Nephron progenitor cell (in vitro differentiated cells): ENCODE measurements around the gene KRTAP2-4.
"Not testable (repeated sequence)": the region's sequence is repeated elsewhere in the genome, so short reads cannot be mapped to it uniquely, and the experiment has no call there.

Experiments used
- DNase-seq: peaks from one replicate; pipeline ENCODE4 v3.0.0; 2021
- H3K27ac Mint-ChIP-seq: 2 replicates; pipeline ENCODE4 v1.8.0; 2021; ENCODE audit warnings: mild to moderate bottlenecking, moderate library complexity, mixed read lengths
- H3K27me3 Mint-ChIP-seq: 2 replicates; pipeline ENCODE4 v1.8.0; 2021; ENCODE audit warnings: mild to moderate bottlenecking, low read depth, mixed read lengths; ENCODE audit not compliant: poor library complexity
- H3K36me3 Mint-ChIP-seq: 2 replicates; pipeline ENCODE4 v1.8.0; 2021; ENCODE audit warnings: low read depth, mixed read lengths
- H3K4me1 Mint-ChIP-seq: 2 replicates; pipeline ENCODE4 v1.8.0; 2021; ENCODE audit warnings: mixed read lengths
- H3K4me3 Mint-ChIP-seq: 2 replicates; pipeline ENCODE4 v1.8.0; 2021; ENCODE audit warnings: mild to moderate bottlenecking, moderate library complexity, mixed read lengths
- H3K9me3 Mint-ChIP-seq: 2 replicates; pipeline ENCODE4 v1.8.0; 2021; ENCODE audit warnings: mild to moderate bottlenecking, moderate library complexity, mixed read lengths
- CTCF ChIP-seq: fragments of 200-600 bp; sonication (generic); IDR thresholded peaks from 2 replicates; pipeline ENCODE4 v1.5.0; 2021; ENCODE audit warnings: antibody characterized with exemption

The KRTAP2-4 gene

GRCh38 chr17:41103896-41104295, 38.2 kb upstream of the KRTAP2-4 start:
- Mint-ChIP-seq H3K9me3 (no peaks in the 10 kb centered on the region), H3K4me3 (no peak overlapping the region), H3K27ac (no peak overlapping the region), H3K4me1 (no peaks in the 10 kb centered on the region), H3K27me3 (peaks cover 4% of the 10 kb centered on the region), H3K36me3 (no peaks in the 10 kb centered on the region)
- DNase-seq: no peak
- no peak for TF ChIP-seq CTCF

- Mint-ChIP-seq H3K4me3 (no peak within 1 kb of the TSS), H3K4me1 (no peaks in the 10 kb centered on the region), H3K9me3 (no peaks in the 10 kb centered on the region), H3K27me3 (peaks cover 15% of the 10 kb centered on the region), H3K27ac (no peak within 1 kb of the TSS), H3K36me3 (no peaks in the 10 kb centered on the region)
- DNase-seq: no peak
- TF ChIP-seq CTCF: no peak
These were observed 36.0 kb upstream of the KRTAP2-4 start, which contains the start of gene KRTAP4-16 for GRCh38 chr17:41101586-41102259. KRTAP4-16 (minus strand) TSS chr17:41102209; CDS start chr17:41102209, 0 bp downstream.

- not testable (repeated sequence) for H3K36me3 Mint-ChIP-seq, H3K4me1 Mint-ChIP-seq, H3K27ac Mint-ChIP-seq, H3K9me3 Mint-ChIP-seq, H3K4me3 Mint-ChIP-seq, DNase-seq
- peaks cover 15% of the 10 kb centered on the region for H3K27me3 Mint-ChIP-seq
These were observed 34.2 kb upstream of the KRTAP2-4 start for GRCh38 chr17:41099682-41100480.

GRCh38 chr17:41098481-41098880, 32.8 kb upstream of the KRTAP2-4 start:
- H3K4me1 Mint-ChIP-seq: no peaks in the 10 kb centered on the region
- no peaks in the 10 kb centered on the region for H3K36me3 Mint-ChIP-seq
- no peak overlapping the region for H3K4me3 Mint-ChIP-seq
- no peak for TF ChIP-seq CTCF
- peaks cover 5% of the 10 kb centered on the region for H3K9me3 Mint-ChIP-seq
- no peak overlapping the region for H3K27ac Mint-ChIP-seq
- H3K27me3 Mint-ChIP-seq: peaks cover 12% of the 10 kb centered on the region
- DNase-seq: no peak

GRCh38 chr17:41098042-41098441, 32.4 kb upstream of the KRTAP2-4 start, which contains the start of gene KRTAP4-8:
KRTAP4-8 (minus strand) TSS chr17:41098142; CDS start chr17:41098084, 58 bp downstream.
- no peak within 1 kb of the TSS for H3K27ac Mint-ChIP-seq
- no peak within 1 kb of the TSS for H3K4me3 Mint-ChIP-seq
- peaks cover 8% of the 10 kb centered on the region for H3K9me3 Mint-ChIP-seq
- no peaks in the 10 kb centered on the region for H3K36me3 Mint-ChIP-seq
- H3K27me3 Mint-ChIP-seq: peaks cover 12% of the 10 kb centered on the region
- DNase-seq: no peak
- H3K4me1 Mint-ChIP-seq: no peaks in the 10 kb centered on the region
- TF ChIP-seq CTCF: no peak

- Mint-ChIP-seq H3K27ac (no peak overlapping the region), H3K9me3 (peaks cover 21% of the 10 kb centered on the region), H3K27me3 (peaks cover 12% of the 10 kb centered on the region), H3K36me3 (no peaks in the 10 kb centered on the region), H3K4me1 (no peaks in the 10 kb centered on the region), H3K4me3 (no peak overlapping the region)
- DNase-seq: no peak
- TF ChIP-seq CTCF: no peak
These were observed 30.4 kb upstream of the KRTAP2-4 start for GRCh38 chr17:41096055-41096454.

GRCh38 chr17:41088760-41089352, 23.2 kb upstream of the KRTAP2-4 start:
- not testable (repeated sequence) for DNase-seq, H3K27ac Mint-ChIP-seq, H3K4me3 Mint-ChIP-seq, H3K36me3 Mint-ChIP-seq, H3K27me3 Mint-ChIP-seq, H3K4me1 Mint-ChIP-seq
- H3K9me3 Mint-ChIP-seq: peaks cover 19% of the 10 kb centered on the region

- H3K36me3 Mint-ChIP-seq, H3K9me3 Mint-ChIP-seq: not testable (repeated sequence)
These were observed 18.6 kb upstream of the KRTAP2-4 start, which contains the start of gene KRTAP4-7 for GRCh38 chr17:41084100-41084856. KRTAP4-7 (plus strand) TSS chr17:41084150; CDS start chr17:41084207, 57 bp downstream.

More at GRCh38 chr17:41084100-41084856, 18.6 kb upstream of the KRTAP2-4 start, which contains the start of gene KRTAP4-7:
- not testable (repeated sequence) for H3K27ac Mint-ChIP-seq, H3K27me3 Mint-ChIP-seq, H3K4me1 Mint-ChIP-seq, DNase-seq, H3K4me3 Mint-ChIP-seq
